MM.1S (cell line): Measurements from ENCODE around the gene KCNA3.

ENCODE experiments used
- CTCF ChIP-seq: fragments of 300-600 bp; sonication (generic); IDR thresholded peaks from 2 replicates; pipeline ENCODE4 v1.5.1; 2016; ENCODE audit warnings: antibody characterized with exemption, low read length, mixed read lengths
- EZH2 ChIP-seq: fragments of 300-600 bp; sonication (generic); optimal IDR thresholded peaks from 2 replicates; pipeline ENCODE3; 2017; ENCODE audit warnings: low read depth, mild to moderate bottlenecking, antibody characterized with exemption, low read length, mixed read lengths

- TF ChIP-seq CTCF, result no peak
- TF ChIP-seq EZH2, result no peak
Measured at GRCh38 chr1:110718452-110718851, 43.7 kb upstream of the KCNA3 start.
